Activated CD8-positive, alpha-beta memory T cell treated with anti-CD3 and anti-CD28 coated beads, Interleukin-2, amount 10 ng/mL, durations not matched to agents 7 days and 5 days (primary cell): Measurements from ENCODE around the gene ESR1. TPM values are rescaled to one million over a fixed set of nuclear protein-coding genes. Genes with fewer than 3 reads are reported as not detected.

Experiments
- ATAC-seq: fragments of 150-1000 bp; cut with Tn5 transposase; one replicate; pipeline ENCODE4 v1.10.0; 2021; ENCODE audit warnings: moderate library complexity
- CTCF ChIA-PET: fragments of 350-600 bp; sonication (Branson Sonifier 250); formaldehyde crosslinking; loops from one replicate; lab custom pipeline; 2021; ENCODE audit warnings: antibody characterized with exemption; lab: Charles Lee
- DNase-seq: peaks from one replicate; pipeline ENCODE4 v3.0.0-alpha.2; 2020
- H3K27ac Mint-ChIP-seq: one replicate; pipeline ENCODE4 v1.8.0; 2021; ENCODE audit warnings: mild to moderate bottlenecking, mixed read lengths
- H3K27me3 Mint-ChIP-seq: one replicate; pipeline ENCODE4 v1.8.0; 2021; ENCODE audit warnings: mixed read lengths
- H3K36me3 Mint-ChIP-seq: one replicate; pipeline ENCODE4 v1.8.0; 2021; ENCODE audit warnings: mild to moderate bottlenecking, mixed read lengths
- H3K4me1 Mint-ChIP-seq: one replicate; pipeline ENCODE4 v1.8.0; 2021; ENCODE audit warnings: mixed read lengths
- H3K4me3 Mint-ChIP-seq: one replicate; pipeline ENCODE4 v1.8.0; 2021; ENCODE audit warnings: mild to moderate bottlenecking, moderate library complexity, mixed read lengths
- H3K9me3 Mint-ChIP-seq: one replicate; pipeline ENCODE4 v1.8.0; 2022; ENCODE audit warnings: low read depth, mixed read lengths
- total RNA-seq, 2 experiments: library from RNA; stranded (reverse); gene quantifications; one replicate each; pipeline ENCODE4 v1.2.3, GENCODE V29; 2021

ESR1 gene
- under 1 TPM in 1 of 2 experiments, not detected in 1; 0.21 TPM for total RNA-seq

DNA sequence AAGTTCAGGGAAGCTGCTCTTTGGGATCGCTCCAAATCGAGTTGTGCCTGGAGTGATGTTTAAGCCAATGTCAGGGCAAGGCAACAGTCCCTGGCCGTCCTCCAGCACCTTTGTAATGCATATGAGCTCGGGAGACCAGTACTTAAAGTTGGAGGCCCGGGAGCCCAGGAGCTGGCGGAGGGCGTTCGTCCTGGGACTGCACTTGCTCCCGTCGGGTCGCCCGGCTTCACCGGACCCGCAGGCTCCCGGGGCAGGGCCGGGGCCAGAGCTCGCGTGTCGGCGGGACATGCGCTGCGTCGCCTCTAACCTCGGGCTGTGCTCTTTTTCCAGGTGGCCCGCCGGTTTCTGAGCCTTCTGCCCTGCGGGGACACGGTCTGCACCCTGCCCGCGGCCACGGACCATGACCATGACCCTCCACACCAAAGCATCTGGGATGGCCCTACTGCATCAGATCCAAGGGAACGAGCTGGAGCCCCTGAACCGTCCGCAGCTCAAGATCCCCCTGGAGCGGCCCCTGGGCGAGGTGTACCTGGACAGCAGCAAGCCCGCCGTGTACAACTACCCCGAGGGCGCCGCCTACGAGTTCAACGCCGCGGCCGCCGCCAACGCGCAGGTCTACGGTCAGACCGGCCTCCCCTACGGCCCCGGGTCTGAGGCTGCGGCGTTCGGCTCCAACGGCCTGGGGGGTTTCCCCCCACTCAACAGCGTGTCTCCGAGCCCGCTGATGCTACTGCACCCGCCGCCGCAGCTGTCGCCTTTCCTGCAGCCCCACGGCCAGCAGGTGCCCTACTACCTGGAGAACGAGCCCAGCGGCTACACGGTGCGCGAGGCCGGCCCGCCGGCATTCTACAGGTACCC, at the start of gene ESR1:
Gene ESR1, plus strand, starts transcription at position 170 of the 858 bp plus-strand sequence. Its CDS starts 231 bp downstream, at position 401.
- peak within 1 kb of the TSS; percentile 43 for H3K4me3 Mint-ChIP-seq
- peaks cover 10% of the 10 kb centered on the region for H3K4me1 Mint-ChIP-seq
- H3K36me3 Mint-ChIP-seq = no peaks in the 10 kb centered on the region
- ATAC-seq (peak; percentile 30), DNase-seq (no peak)
- CTCF ChIA-PET = no interaction called here
- no peaks in the 10 kb centered on the region for H3K9me3 Mint-ChIP-seq
- H3K27ac Mint-ChIP-seq = peak within 1 kb of the TSS; percentile 32
- peaks cover 65% of the 10 kb centered on the region for H3K27me3 Mint-ChIP-seq

DNA sequence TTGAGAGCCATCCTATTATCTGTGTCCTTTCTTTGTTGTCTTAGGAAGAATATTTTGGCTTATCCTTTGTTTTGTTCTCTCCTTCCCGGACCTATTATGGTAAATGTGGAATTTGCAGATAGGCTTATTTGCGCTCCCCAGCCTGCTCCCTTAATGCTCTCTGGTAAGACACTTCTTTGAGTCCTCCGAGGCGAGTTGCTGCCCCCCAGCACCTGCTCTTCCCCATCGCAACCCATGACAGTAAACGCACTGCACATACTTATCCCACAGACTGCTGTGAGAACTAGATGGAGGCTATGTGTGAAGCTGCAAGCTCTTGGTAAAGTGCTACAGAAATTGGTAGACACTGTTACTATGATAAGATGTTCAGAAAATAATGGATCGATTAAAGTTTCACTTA, 47.0 kb upstream of the ESR1 start:
- Mint-ChIP-seq H3K27me3 (peaks cover 6% of the 10 kb centered on the region), H3K36me3 (peaks cover 8% of the 10 kb centered on the region), H3K27ac (no peak overlapping the region), H3K4me3 (no peak overlapping the region), H3K9me3 (no peaks in the 10 kb centered on the region), H3K4me1 (peaks cover 35% of the 10 kb centered on the region)
- ATAC-seq (no peak), DNase-seq (no peak)
- CTCF ChIA-PET = no interaction called here

DNA sequence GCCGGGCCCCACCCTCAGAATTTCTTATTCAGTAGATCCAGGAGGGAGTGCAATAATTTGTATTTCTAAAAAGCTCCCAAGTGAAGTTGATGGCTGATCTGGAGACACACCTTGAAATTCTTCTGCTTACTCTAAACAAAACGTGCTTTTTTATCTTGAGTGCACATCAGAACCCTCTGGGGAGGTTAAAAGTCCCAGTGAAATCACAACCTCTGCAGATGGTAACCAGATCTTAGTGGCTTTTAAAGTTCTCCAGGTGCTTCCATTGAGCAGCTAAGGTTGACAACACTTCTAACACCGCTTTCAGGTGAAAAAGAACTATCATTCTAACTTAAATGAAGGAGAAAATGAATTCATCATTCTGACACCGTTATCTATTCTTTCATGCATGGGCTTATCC, 45.6 kb upstream of the ESR1 start:
- Mint-ChIP-seq H3K4me3 (no peak overlapping the region), H3K4me1 (peaks cover 34% of the 10 kb centered on the region), H3K9me3 (no peaks in the 10 kb centered on the region), H3K27me3 (peaks cover 10% of the 10 kb centered on the region), H3K36me3 (peaks cover 4% of the 10 kb centered on the region), H3K27ac (no peak overlapping the region)
- no peak for DNase-seq
- no peak for ATAC-seq
- CTCF ChIA-PET = interaction anchor here (1.7 kb wide), 1 partner anchor 10 kb away, joined by 5 read pairs; no protein-coding TSS in a partner anchor

DNA sequence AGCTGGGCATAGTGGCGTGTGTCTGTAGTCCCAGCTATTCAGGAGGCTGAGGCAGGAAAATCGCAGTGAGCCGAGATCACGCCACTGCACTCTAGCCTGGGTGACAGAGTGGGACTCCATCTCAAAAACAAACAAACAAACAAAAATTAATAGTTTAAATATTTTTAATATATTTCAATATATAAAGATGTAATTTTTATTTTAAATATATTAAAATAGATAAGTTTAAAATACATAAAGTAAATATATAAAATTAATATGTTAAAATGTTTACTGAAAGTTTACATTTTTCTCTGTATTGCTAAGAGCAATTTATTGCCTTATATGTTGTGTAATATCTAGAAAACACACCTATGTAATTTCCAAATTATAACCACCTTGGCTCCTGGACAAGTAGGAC, 44.7 kb upstream of the ESR1 start:
- Mint-ChIP-seq H3K9me3 (no peaks in the 10 kb centered on the region), H3K27me3 (peaks cover 18% of the 10 kb centered on the region), H3K36me3 (peaks cover 2% of the 10 kb centered on the region), H3K4me3 (no peak overlapping the region), H3K27ac (no peak overlapping the region), H3K4me1 (peaks cover 25% of the 10 kb centered on the region)
- no peak for DNase-seq
- CTCF ChIA-PET = interaction anchor here (1.1 to 1.7 kb wide), 2 partner anchors 11 to 505 kb away, joined by 3 to 5 read pairs; no protein-coding TSS in a partner anchor
- ATAC-seq = no peak

DNA sequence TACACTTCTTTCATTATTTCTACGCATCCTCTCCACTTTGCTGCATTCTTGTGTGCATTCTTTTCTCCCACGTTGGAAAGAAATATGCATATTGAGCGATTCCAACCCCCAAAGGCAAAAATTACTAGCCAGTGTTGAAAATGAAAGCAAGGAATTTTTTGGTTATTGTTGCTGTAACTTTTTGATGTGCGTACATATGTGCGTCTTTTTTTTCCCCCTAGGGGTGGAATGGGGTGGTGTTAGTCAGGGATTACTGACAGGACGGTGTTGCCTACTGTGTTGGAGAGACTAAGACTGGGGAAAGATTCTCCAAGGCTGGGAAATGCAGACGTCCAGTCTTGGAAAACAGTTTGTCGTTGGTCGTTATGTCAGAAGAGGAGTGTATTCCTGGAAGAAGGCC, 44.2 kb upstream of the ESR1 start:
- CTCF ChIA-PET = interaction anchor here (1.1 kb wide), 1 partner anchor 505 kb away, joined by 3 read pairs; no protein-coding TSS in a partner anchor
- Mint-ChIP-seq H3K27me3 (peaks cover 23% of the 10 kb centered on the region), H3K9me3 (no peaks in the 10 kb centered on the region), H3K4me3 (no peak overlapping the region), H3K36me3 (peaks cover 2% of the 10 kb centered on the region), H3K27ac (no peak overlapping the region), H3K4me1 (peaks cover 20% of the 10 kb centered on the region)
- ATAC-seq (no peak), DNase-seq (no peak)

DNA sequence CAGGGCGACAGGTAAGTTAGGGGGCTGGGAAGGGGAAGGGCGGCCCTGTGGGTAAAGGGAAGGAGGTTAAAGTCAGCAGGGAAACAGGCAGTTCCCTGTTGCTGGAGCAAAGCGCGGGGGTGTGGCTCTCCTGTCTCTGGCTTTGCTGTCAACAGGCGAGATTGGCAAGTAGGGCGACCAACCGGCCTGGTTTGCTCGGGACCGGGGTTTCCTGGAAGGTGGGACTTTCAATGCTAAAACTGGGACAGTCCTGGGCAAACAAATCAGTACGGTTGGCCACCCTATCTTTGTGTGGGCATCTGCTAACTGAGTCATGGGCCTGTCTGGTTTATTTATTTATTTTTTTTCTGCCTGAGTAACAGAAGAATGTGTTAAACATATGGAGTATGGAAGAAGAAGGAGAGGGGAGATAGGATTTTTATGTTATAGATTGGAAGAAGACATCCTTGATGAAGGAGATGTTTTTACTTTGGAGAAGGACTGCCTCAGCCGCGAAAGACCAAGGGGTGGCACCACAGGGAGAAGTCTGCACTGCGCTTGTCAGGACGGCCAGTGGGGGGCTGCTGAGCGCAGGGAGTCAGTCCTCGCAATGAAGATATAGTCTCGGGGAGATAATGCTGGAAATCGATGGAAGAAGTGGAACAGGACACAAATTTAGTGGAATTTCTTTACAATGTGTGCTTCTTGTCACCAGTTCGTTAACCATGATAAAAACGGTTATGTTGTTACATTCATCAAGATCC, 43.4 kb upstream of the ESR1 start:
- H3K4me3 Mint-ChIP-seq = no peak overlapping the region
- H3K9me3 Mint-ChIP-seq = no peaks in the 10 kb centered on the region
- CTCF ChIA-PET = interaction anchor here (1.0 to 3.5 kb wide), 4 partner anchors 85 to 574 kb away, joined by 3 to 11 read pairs (median 6); no protein-coding TSS in a partner anchor
- peaks cover 30% of the 10 kb centered on the region for H3K27me3 Mint-ChIP-seq
- no peak overlapping the region for H3K27ac Mint-ChIP-seq
- DNase-seq (peak; percentile 52), ATAC-seq (peak; percentile 81)
- H3K36me3 Mint-ChIP-seq = no peaks in the 10 kb centered on the region
- H3K4me1 Mint-ChIP-seq = peaks cover 15% of the 10 kb centered on the region

DNA sequence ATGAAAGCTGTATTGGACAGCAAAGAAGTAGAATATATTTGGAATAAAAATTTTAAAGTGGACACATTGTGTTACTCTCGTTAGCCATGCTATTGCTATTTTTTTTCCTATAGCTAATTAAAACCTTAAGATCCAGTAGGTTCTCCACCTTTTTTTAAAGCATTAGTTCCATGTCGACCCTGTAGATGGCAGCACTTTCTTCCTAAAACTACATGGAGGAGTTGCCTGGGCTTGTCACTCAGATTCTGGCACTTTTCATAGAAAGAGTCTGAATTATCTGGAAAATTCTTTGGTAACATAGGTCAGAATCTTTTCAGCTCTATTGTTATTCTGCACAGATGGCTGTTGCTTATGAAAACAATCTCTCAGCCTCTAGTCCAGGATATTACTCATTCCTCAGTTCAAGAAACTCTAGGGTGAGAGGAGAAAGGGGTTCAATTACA, 42.0 kb upstream of the ESR1 start:
- Mint-ChIP-seq H3K27ac (no peak overlapping the region), H3K27me3 (peaks cover 37% of the 10 kb centered on the region), H3K9me3 (no peaks in the 10 kb centered on the region), H3K4me3 (no peak overlapping the region), H3K36me3 (no peaks in the 10 kb centered on the region), H3K4me1 (peaks cover 15% of the 10 kb centered on the region)
- CTCF ChIA-PET = interaction anchor here (0.6 to 3.5 kb wide), 17 partner anchors 8 to 573 kb away, joined by 3 to 11 read pairs (median 4); no protein-coding TSS in a partner anchor
- peak; percentile 68 for ATAC-seq
- peak; percentile 60 for DNase-seq

DNA sequence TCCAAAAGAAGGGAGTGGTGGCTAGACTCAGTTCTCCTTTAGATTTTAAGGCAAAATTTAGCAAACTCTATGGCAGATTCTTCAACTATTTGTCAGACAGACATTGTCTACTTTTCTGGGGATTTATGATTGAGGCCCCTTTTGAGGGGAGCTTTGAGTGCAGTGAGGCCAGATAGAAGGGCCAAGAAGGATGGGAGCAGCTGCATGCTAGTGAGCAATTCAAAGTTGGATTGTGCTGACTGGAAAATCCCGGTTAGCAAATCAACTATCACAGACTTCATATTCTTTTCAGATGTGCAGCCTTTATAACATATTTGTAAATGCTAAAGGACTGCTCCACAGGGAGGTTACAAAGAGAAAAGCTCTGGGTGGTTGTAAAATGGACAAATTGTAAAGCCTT, 35.0 kb upstream of the ESR1 start:
- H3K9me3 Mint-ChIP-seq = no peaks in the 10 kb centered on the region
- no peak for ATAC-seq
- no peak overlapping the region for H3K27ac Mint-ChIP-seq
- CTCF ChIA-PET = no interaction called here
- H3K36me3 Mint-ChIP-seq = no peaks in the 10 kb centered on the region
- H3K27me3 Mint-ChIP-seq = peaks cover 43% of the 10 kb centered on the region
- H3K4me1 Mint-ChIP-seq = no peaks in the 10 kb centered on the region
- DNase-seq = no peak
- H3K4me3 Mint-ChIP-seq = no peak overlapping the region

DNA sequence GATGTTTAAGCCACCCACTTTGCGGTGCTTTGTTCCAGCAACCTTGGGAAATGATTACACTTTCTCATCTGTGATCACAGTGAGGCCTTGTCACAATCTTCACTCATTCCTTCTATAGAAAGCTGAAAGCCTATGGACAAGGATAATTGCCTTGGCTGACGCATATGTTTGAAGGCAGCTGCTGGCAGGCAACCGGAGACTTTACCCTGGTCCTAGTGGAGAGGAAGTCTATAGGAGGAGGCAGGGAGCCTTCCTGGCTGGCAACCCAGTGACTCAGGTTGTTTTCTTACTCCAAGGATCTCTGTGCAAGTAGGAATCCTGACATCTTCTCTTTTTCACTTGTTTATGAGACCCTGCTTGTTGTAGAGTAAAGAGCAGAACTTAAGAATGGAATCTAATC, 34.1 kb upstream of the ESR1 start:
- CTCF ChIA-PET = interaction anchor here (1.2 kb wide), 1 partner anchor 8 kb away, joined by 8 read pairs; no protein-coding TSS in a partner anchor
- Mint-ChIP-seq H3K36me3 (no peaks in the 10 kb centered on the region), H3K27ac (no peak overlapping the region), H3K9me3 (no peaks in the 10 kb centered on the region), H3K27me3 (peaks cover 34% of the 10 kb centered on the region), H3K4me3 (no peak overlapping the region), H3K4me1 (no peaks in the 10 kb centered on the region)
- ATAC-seq = no peak
- no peak for DNase-seq

DNA sequence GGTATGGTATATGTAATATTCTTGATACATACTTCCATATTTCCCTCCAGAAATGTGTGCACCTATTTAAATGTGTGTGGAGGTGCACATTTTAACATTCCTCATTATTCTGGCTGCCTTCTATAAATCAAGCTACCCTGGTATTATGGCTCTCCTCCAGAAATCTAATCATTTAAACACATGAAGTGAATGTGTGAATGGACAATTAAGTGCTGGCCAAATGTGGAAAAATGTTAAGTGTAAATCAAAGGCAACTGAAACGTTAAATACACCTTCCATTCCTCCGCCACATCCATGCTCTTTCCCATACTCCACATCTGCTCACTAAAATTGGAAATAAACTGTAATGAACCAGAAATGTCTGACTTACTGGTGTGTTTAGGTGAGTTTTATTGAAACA, 24.9 kb upstream of the ESR1 start:
- ATAC-seq = no peak
- no peaks in the 10 kb centered on the region for H3K36me3 Mint-ChIP-seq

DNA sequence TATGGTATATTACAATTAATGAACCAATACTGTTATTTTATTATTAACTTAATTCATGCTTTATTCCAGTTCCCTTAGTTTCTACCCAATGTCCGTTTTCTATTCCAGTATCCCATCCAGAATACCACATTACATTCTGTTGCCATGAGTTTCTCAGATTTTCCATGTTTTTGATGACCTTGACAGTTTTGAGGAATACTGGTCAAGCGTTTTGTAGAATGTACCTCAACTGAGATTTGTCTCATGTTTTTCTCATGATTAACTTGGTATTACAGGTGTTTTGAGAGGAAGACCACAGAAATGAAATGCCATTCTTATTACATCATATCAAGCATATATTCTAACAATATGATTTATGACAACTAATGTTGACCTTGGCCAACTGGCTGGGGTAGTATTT, 23.8 kb upstream of the ESR1 start:
- no peak overlapping the region for H3K27ac Mint-ChIP-seq
- CTCF ChIA-PET = no interaction called here
- H3K4me1 Mint-ChIP-seq = no peaks in the 10 kb centered on the region
- H3K9me3 Mint-ChIP-seq = no peaks in the 10 kb centered on the region
- DNase-seq (no peak), ATAC-seq (no peak)
- no peak overlapping the region for H3K4me3 Mint-ChIP-seq
- no peaks in the 10 kb centered on the region for H3K36me3 Mint-ChIP-seq
- H3K27me3 Mint-ChIP-seq = peaks cover 13% of the 10 kb centered on the region

More for the DNA sequence above, 24.9 kb upstream of the ESR1 start:
- no peaks in the 10 kb centered on the region for H3K9me3 Mint-ChIP-seq
- CTCF ChIA-PET = no interaction called here
- no peaks in the 10 kb centered on the region for H3K4me1 Mint-ChIP-seq
- no peak overlapping the region for H3K4me3 Mint-ChIP-seq
- peaks cover 7% of the 10 kb centered on the region for H3K27me3 Mint-ChIP-seq
- no peak overlapping the region for H3K27ac Mint-ChIP-seq
- DNase-seq = no peak

DNA sequence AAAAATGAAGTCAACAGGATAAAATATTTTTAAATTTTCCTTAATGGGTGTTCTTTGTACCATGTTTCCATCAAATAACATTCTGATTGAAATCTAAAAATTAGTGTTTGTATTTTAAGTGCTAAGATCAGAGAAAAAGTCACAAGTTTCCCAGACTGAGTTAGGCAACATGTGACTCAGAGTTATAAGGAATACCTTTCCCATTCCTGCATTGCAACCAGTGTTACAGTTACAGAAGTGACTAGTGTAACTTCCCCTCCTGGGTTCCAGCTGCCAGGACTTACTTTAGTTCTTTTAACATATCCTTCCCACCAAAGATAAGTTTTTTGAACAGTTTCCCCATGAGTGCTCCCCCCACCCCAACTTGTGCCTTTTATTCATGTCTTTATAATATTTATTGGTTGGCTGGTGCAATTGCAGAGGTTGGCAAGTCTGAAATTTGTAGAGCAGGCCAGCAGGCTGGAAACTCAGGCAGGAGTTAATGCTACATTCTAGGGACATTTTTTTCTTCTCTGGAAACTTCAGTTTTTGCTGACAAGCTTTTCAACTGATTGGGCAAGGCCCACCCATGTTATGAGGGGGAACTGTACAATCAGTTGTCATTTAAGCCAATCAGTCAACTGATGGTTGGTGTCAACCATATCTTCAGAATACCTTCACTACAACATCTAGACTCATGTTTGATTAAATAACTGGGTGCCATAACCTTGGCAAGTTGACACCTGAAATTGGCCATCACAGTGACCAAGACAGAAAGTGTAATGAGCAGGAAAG, 22.9 kb upstream of the ESR1 start:
- Mint-ChIP-seq H3K27ac (no peak overlapping the region), H3K4me3 (no peak overlapping the region), H3K9me3 (no peaks in the 10 kb centered on the region), H3K36me3 (no peaks in the 10 kb centered on the region), H3K27me3 (peaks cover 14% of the 10 kb centered on the region), H3K4me1 (no peaks in the 10 kb centered on the region)
- ATAC-seq (no peak), DNase-seq (no peak)
- CTCF ChIA-PET = no interaction called here
